HG03280 (cell line): Measurements from ENCODE around the gene CDH23.

ENCODE experiments used
- ATAC-seq: cut with Tn5 transposase; IDR thresholded peaks from one replicate; pipeline ENCODE4 v1.9.1; 2021; ENCODE audit warnings: mild to moderate bottlenecking, moderate library complexity; ENCODE audit not compliant: unreplicated experiment

The CDH23 gene

DNA sequence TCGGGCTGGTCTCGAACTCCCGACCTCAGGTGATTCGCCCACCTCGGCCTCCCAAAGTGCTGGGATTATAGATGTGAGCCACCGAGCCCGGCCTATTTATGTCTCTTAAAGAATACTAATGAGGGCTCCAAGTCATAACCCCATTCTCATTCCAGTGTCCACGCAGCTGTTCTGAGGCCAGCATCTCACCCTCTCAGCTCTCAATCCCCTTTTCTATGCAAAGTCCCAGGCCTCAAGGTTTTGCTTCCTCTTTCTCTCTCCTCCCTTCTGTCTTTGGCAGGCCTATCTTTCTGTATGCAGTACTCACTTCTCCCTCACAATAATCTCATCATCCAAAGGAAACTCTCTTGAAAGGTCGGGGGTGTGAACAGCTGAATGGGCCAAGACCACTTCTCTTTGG lies 404.6 kb downstream of the CDH23 start:
- ATAC-seq: peak; percentile 80

DNA sequence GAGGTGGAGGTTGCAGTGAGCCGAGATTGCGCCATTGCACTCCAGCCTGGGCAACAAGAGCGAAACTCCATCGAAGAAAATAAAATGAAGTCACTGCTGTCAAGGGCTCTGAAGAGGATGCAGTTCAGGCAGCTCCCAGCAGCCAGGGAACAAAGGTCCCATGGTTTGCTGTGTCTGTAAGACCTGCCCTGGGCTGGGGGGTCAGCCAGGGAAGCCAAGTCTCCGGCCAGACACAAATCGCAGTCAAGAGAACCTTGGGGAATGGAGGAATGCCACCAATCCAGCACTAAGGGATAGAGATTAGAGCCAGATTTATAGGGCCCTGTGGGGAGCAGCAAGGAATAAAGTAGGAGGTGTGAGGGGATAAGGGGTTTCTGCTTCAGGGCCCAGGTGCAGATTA lies 405.5 kb downstream of the CDH23 start:
- no peak for ATAC-seq

DNA sequence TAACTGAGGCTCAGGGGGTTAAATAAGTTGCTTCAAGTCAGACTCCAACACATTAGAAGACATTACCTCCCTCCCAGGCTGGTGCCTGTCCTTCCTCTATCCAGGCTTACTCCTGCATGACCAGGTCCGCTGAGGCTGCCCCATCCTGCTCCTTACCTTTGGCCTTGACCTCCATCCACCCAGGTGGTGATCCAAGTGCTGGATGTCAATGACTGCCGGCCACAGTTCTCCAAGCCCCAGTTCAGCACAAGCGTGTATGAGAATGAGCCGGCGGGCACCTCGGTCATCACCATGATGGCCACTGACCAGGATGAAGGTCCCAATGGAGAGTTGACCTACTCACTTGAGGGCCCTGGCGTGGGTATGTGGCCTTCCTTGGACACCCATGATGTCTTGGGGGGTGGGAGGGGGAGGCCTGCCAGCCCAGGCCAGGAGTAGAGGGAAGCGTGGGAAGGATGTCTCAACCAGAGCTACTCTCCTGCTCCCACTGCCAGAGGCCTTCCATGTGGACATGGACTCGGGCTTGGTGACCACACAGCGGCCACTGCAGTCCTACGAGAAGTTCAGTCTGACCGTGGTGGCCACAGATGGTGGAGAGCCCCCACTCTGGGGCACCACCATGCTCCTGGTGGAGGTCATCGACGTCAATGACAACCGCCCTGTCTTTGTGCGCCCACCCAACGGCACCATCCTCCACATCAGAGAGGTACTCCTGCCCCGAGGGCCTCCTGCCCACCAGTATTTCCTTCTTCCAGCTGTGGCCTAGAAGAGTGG lies 406.2 kb downstream of the CDH23 start:
- no peak for ATAC-seq

DNA sequence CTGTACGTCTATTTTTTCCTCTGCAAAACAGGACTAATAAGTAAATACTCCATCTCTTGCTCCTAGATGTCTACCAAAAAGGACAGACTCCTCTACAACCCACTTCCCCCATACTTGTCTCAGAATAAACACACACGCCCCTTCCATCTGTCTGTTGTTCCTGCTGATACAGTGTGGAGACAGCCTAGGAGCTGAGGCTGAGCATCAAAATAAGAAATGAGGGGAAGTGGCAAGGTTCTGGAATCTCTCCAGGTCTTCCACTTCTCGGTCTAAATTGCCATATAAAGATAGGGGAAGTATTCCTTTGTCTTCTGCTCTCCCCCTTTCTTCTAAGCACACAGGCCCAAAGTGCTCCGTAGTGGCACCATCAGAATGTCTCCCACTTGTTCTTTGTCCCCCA lies 407.4 kb downstream of the CDH23 start:
- no peak for ATAC-seq

DNA sequence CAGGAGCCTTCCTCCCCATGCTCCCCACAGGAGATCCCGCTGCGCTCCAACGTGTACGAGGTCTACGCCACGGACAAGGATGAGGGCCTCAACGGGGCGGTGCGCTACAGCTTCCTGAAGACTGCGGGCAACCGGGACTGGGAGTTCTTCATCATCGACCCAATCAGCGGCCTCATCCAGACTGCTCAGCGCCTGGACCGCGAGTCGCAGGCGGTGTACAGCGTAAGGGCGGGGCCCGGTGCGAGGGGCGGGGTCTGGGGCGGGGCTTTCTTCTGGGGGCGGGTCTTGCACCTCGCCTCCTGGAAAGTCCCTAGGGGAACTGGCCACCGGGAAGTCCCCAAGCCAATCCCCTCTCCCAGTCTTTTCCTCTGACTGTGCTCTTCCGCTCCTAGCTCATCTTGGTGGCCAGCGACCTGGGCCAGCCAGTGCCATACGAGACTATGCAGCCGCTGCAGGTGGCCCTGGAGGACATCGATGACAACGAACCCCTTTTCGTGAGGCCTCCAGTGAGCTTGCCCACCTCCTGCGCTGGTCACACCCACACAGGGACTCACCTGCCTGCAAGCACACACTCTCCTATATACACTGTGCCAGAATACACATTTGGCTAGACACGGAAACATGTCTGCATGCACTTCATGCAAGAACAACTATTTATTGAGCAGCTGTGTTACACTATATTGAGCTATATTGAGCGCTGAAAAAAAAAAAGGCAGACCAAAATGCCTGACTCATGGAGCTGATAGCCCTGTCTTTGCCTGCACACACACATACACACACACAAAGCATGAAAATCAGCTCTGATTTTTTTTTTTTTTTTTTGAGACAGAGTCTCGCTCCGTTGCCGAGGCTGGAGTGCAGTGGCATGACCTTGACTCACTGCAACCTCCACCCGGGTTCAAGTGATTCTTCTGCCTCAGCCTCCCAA lies 409.3 kb downstream of the CDH23 start:
- no peak for ATAC-seq

DNA sequence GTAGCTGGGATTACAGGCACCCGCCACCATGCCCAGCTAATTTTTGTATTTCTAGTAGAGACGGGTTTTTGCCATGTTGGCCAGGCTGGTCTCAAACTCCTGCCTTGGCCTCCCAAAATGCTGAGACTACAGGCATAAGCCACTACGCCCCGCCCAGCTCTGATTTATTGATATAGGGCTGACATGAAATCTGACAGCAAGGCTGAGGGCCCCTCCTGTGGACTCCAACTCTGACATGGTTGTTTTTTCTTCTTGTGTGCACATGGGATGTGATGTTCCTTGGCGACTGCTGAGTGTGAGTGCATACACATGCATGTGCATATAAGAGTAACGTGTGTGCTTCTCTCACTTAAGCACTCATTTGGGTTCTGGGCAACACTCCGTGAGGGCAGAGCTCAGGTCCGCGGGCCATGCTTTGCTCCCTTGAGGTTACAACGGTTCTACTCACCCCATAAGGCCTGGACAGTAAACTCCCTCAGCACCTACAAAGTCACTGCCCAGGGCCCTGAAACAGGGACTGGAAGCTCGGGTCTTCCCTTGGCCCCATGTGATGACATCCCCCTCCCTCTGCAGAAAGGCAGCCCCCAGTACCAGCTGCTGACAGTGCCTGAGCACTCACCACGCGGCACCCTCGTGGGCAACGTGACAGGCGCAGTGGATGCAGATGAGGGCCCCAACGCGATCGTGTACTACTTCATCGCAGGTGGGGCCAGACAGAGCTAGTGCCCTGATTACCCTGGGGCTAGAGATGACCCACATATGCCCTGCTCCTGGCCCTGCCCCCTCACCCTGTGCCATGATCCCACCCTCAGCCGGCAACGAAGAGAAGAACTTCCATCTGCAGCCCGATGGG lies 410.2 kb downstream of the CDH23 start:
- ATAC-seq: no peak

DNA sequence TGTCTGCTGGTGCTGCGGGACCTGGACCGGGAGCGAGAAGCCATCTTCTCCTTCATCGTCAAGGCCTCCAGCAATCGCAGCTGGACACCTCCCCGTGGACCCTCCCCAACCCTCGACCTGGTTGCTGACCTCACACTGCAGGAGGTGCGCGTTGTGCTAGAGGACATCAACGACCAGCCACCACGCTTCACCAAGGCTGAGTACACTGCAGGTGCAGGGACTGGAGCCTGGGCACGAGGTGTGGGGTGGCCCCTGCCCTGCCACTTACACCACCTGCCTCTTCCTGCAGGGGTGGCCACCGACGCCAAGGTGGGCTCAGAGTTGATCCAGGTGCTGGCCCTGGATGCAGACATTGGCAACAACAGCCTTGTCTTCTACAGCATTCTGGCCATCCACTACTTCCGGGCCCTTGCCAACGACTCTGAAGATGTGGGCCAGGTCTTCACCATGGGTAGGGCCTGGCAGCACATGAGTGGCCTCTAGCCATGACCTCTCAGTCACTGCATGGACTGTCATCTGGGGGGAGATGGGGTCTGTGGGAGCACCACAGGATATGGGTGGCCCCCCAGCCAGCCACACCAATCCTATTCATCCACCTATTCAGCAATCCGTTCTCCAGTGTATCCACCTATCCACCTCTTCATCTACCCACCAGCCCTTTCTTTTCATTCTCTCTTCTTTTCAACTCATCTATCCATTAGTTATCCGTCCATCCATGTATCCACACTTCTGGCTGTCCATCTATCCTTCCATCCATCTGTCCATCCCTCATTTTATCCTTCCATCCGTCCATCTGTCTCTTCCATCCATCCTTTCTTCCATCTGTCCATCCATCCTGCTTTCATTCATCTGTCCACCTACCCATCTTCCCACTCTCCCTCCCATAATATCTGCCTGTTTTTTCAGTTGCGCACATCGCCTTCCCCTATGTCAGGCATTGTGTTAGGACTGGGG lies 411.1 kb downstream of the CDH23 start:
- ATAC-seq: no peak

DNA sequence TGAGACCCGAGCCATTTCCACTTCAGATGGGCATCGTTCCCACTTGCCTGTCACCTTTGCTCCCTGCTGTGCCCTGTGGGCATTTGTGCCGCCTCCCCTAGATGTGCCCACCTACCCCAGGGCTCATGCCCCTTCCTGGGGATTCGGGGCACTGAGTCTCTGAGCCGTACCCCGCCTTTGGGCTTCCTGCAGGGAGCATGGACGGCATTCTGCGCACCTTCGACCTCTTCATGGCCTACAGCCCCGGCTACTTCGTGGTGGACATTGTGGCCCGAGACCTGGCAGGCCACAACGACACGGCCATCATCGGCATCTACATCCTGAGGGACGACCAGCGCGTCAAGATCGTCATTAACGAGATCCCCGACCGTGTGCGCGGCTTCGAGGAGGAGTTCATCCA lies 412.9 kb downstream of the CDH23 start:
- no peak for ATAC-seq

DNA sequence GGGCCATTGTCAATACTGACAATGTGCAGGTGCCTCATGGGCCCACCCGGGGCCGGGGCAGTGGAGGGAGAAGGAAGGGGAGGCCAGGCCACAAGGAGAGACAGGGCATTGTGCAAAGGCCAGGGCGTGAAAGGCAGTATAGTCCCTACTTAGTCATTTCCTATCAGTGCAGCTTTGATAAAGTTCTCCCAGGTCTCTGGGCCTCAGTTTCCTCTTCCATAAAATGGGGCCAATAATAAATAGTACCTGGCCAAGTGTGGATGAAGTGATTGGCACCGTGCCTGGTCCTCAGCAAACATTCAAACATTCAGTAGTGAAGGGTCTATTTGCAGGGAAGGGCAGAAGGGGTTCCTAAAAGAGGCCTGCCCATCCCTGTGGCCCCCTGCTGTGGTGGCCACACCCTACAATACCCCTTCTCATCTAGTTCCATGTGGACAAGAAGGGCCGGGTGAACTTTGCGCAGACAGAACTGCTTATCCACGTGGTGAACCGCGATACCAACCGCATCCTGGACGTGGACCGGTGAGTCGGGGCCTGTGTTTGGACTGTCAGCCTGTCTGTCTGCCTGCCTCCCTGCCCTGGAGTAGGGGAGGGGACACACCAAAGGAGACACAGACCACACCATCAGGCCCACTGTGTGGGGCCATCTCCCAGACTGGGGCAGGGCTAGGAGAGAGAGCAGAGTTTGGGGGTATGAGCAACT lies 413.5 kb downstream of the CDH23 start:
- ATAC-seq: no peak

DNA sequence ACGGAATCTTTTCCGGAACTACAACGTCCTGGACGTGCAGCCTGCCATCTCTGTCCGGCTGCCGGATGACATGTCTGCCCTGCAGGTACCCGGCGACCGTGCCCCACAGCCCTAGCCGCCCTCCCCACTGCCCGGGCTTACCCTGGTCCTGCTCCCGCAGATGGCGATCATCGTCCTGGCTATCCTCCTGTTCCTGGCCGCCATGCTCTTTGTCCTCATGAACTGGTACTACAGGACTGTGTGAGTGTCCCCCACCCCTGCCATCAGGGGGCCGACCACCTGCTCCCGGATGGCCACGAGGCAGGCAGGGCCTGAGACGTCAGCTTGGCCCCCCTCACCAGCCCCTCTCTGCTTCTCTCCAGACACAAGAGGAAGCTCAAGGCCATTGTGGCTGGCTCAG lies 414.6 kb downstream of the CDH23 start:
- ATAC-seq: no peak

DNA sequence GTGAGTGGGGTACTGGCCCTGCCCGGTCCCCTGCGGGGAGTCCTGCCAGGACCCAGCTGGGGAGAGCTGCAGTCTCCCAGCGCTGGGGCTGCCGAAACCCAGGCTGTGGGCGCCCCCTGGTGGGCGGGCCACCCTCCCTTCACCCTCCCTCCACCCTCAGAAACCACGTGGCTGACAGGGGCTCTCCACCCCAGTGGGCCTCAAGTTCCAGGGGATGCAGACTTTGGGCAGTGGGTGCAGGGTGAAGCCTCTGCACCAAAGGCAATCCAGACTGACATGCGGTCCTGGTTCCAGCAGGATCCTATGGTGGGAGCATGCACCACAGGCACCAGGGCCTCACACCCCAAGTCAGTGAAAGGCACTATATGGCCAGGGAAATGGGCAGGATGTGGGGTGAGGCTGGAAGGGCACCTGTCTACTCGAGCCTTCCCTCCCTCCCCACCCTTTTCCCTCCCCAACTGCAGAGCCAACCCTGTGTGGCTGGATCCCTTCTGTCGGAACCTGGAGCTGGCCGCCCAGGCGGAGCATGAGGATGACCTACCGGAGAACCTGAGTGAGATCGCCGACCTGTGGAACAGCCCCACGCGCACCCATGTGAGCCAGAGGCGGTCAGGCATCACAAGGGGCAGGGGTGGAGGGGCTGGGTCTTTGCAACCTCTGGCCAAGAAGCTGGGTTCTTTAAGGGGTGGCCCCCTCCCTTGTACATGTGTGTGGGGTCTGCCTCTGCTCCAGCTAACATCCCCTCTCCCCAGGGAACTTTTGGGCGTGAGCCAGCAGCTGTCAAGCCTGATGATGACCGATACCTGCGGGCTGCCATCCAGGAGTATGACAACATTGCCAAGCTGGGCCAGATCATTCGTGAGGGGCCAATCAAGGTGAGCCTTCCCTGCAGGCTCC lies 415.5 kb downstream of the CDH23 start:
- ATAC-seq: no peak

DNA sequence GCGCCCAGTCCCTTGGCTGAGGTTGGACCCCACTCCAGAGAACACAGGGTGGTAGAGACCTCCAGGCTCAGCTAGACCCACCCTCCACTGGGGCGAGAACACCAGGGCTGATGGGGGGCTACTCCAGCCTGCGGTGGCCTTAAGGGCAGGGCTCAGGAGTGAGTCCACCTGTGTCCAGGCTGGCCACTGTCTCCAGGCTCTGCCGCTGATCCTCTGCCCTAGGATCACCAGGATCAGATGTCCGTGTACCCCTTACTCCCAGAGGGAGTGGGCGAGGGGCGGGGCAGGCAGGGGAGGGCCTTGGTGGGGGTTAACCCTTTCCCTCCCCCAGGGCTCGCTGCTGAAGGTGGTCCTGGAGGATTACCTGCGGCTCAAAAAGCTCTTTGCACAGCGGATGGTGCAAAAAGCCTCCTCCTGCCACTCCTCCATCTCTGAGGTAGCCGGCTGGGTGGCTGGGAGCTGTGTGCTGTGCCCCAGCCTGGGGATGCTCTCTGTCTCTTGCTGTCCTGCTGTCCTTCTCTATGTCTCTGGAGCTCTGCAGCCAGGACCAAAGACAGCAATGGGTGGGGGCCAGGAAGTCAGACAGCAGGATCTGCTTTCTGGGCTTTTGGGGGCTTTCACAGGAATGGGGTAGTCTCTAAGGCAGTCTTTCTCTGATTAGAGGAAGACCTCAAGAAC lies 416.3 kb downstream of the CDH23 start:
- ATAC-seq: no peak

DNA sequence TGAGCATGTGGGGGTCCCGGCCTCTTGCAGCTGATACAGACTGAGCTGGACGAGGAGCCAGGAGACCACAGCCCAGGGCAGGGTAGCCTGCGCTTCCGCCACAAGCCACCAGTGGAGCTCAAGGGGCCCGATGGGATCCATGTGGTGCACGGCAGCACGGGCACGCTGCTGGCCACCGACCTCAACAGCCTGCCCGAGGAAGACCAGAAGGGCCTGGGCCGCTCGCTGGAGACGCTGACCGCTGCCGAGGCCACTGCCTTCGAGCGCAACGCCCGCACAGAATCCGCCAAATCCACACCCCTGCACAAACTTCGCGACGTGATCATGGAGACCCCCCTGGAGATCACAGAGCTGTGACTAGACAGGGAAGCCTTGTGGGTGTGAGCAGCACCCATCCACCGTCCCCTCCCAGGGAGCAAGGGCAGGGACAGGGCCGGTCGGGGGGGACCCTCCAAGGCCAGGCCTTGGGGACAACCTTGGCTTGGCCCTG lies 418.2 kb downstream of the CDH23 start:
- ATAC-seq: no peak

DNA sequence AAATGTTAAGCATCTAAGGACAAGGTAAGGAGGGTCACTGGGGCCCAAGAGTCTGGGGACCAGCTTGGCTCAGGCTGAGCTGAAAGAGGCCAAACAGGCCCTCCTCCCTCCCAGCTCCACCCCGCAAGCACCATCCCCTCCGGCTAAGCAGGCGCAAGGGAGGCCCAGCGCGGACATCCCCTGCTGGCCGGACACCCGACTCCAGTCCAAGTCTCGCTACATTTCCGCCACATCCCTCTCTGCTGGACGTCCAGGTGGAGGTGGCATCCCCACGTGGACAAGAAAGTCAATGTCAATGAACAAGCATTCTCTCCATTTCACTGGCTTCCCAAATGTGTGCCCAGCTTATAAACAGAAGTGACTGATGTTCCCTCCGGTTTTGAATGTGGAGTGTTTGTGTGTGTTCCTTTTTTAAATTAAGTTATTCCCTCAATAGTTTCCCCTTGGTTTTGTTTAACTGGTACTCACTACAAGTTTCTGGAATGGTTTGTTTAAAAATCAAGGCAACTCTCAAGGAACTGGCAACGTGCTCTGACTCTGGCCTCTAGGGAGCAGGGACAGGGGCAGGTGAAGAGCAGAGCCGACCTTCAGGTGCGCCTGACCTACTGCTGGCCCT lies 418.9 kb downstream of the CDH23 start:
- no peak for ATAC-seq

DNA sequence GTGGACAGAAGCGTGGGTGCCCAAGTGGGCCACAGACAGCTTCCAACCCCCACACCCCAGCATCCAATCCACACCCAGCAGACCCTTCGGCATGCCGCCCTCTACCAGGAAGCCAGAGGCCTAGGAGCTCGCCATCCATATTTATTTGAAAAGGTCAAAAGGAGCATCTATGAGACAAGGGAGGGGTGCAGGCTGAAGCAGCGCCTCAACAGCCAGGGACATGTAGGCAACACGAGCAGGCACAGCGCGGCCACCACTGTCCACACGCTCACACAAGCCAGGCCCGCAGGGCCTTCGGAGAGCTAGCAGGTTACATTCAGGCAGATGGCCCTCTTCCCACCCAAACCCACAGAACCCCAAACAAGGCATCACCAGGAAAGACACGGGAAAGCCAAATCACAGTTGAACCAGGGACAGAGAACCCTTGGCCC lies 419.7 kb downstream of the CDH23 start:
- no peak for ATAC-seq

DNA sequence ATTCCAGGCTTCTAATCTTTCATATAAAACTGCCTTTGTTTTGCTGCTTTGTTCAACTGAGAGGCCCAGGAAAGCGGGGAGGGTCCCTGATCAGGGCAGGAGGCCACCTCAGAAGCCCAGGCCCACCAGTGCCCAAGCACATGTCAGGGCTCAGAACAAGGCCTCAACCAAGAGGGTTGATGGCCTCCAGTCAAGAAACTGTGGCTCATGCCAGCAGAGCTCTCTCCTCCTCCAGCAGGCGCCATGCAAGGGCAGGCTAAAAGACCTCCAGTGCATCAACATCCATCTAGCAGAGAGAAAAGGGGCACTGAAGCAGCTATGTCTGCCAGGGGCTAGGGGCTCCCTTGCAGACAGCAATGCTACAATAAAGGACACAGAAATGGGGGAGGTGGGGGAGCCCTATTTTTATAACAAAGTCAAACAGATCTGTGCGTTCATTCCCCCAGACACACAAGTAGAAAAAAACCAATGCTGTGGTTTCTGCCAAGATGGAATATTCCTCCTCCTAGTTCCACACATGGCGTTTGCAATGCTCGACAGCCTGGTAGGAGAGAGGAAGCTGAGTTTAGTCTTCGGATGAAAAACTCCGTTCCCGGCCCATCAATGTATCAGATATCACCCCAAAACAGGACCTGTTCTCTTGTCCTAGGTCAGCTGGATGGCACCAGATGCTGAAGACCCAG lies 420.4 kb downstream of the CDH23 start:
- ATAC-seq: no peak
